A549 (cell line): Measurements from ENCODE around the gene BAIAP3. TPM values are rescaled to one million over a fixed set of nuclear protein-coding genes. Genes with fewer than 3 reads are reported as not detected.
A peak's percentile ranks its signal among the peaks of the same experiment; 100 is the strongest.

Experiments
- ATAC-seq, 2 experiments: fragments of 200-7000 bp in 1 of 2; fragments of >200 bp in 1 of 2; cut with Nextera tagmentation in 1 of 2; cut with Tn5 transposase in 1 of 2; 3 replicates each; pipeline versions ENCODE4 v1.8.0 to v1.9.1; 2018 to 2020; ENCODE audit warnings: mild to moderate bottlenecking in 1 of 2, moderate library complexity in 1 of 2
- CTCF ChIA-PET: fragments of 300-600 bp; sonication (Branson Sonifier 250); formaldehyde crosslinking; extraction: SDS; loops from one replicate; lab custom pipeline; 2021; ENCODE audit warnings: antibody characterized with exemption, inconsistent platforms; lab: Yijun Ruan, JAX
- POLR2A ChIA-PET: fragments of 350-600 bp; formaldehyde crosslinking; extraction: SDS; loops from one replicate; lab custom pipeline; 2021; ENCODE audit warnings: antibody characterized with exemption, inconsistent platforms; lab: Yijun Ruan, JAX
- DNase-seq, 2 experiments: peaks; one replicate each; pipeline versions ENCODE4 v3.0.0 to v3.0.0-alpha.2; 2011 to 2016; ENCODE audit warnings: low read depth in 1 of 2, low spot score in 1 of 2
- FAIRE-seq: peaks from 2 replicates; lab custom pipeline; 2011; peaks lifted over from hg19 to GRCh38; lab: Jason Lieb, UNC
- H3K27ac ChIP-seq, 2 experiments: fragments of >200 bp; sonication (Bioruptor Twin); formaldehyde crosslinking; 3 replicates each; pipeline ENCODE4 v1.5.1; 2016 to 2017
- H3K4me1 ChIP-seq: fragments of >200 bp; sonication (Bioruptor Twin); formaldehyde crosslinking; 3 replicates; pipeline ENCODE4 v1.6.1; 2016
- H3K4me2 ChIP-seq: fragments of >200 bp; sonication (Bioruptor Twin); formaldehyde crosslinking; 3 replicates; pipeline ENCODE4 v1.6.1; 2016
- H3K4me3 ChIP-seq: fragments of >200 bp; sonication (Bioruptor Twin); formaldehyde crosslinking; 3 replicates; pipeline ENCODE4 v1.5.1; 2016
- H3K9me3 ChIP-seq: fragments of >200 bp; sonication (Bioruptor Twin); formaldehyde crosslinking; 3 replicates; pipeline ENCODE4 v1.6.1; 2016
- CTCF ChIP-seq: fragments of >200 bp; sonication (Bioruptor Twin); formaldehyde crosslinking; IDR thresholded peaks from 3 replicates; pipeline ENCODE4 v1.5.1; 2016
- EHMT2 ChIP-seq: fragments of 200-600 bp; sonication (generic); IDR thresholded peaks from 2 replicates; pipeline ENCODE4 v1.6.1; 2016; ENCODE audit warnings: antibody characterized with exemption, low read depth, mild to moderate bottlenecking, moderate library complexity
- ESRRA ChIP-seq: fragments of 150-350 bp; IDR thresholded peaks from 2 replicates; pipeline ENCODE4 v1.6.1; 2014; ENCODE audit warnings: mild to moderate bottlenecking, low read length, borderline replicate concordance
- GATA3 ChIP-seq: IDR thresholded peaks from 2 replicates; pipeline ENCODE4 v1.6.1; 2012; ENCODE audit warnings: borderline replicate concordance
- HOXA7 ChIP-seq: fragments of 250-450 bp; sonication (Bioruptor Pico); IDR thresholded peaks from 2 replicates; pipeline ENCODE4 v1.5.0; 2020; ENCODE audit warnings: mild to moderate bottlenecking, moderate library complexity
- HOXB13 ChIP-seq: fragments of 250-450 bp; sonication (Bioruptor Pico); IDR thresholded peaks from 2 replicates; pipeline ENCODE4 v1.5.0; 2020; ENCODE audit warnings: low read depth, mild to moderate bottlenecking, moderate library complexity
- HOXB5 ChIP-seq: fragments of 250-450 bp; sonication (Bioruptor Pico); IDR thresholded peaks from 2 replicates; pipeline ENCODE4 v1.5.0; 2020; ENCODE audit warnings: mild to moderate bottlenecking, moderate library complexity
- KDM1A ChIP-seq: fragments of 200-600 bp; sonication (generic); IDR thresholded peaks from 2 replicates; pipeline ENCODE4 v1.6.1; 2016; ENCODE audit warnings: low read depth, mild to moderate bottlenecking
- SMC3 ChIP-seq: fragments of >200 bp; sonication (Bioruptor Twin); formaldehyde crosslinking; IDR thresholded peaks from 3 replicates; pipeline ENCODE4 v1.6.1; 2018; ENCODE audit warnings: inconsistent platforms
- TFCP2L1 ChIP-seq: fragments of 250-450 bp; sonication (Bioruptor Pico); IDR thresholded peaks from 2 replicates; pipeline ENCODE4 v1.5.0; 2021; ENCODE audit warnings: mild to moderate bottlenecking
- USF2 ChIP-seq: fragments of 450-650 bp; IDR thresholded peaks from 2 replicates; pipeline ENCODE4 v1.6.1; 2014; ENCODE audit warnings: antibody characterized with exemption
- ZC3H11A ChIP-seq: fragments of 450-650 bp; IDR thresholded peaks from 2 replicates; pipeline ENCODE4 v1.6.1; 2014; ENCODE audit warnings: antibody characterized with exemption, mild to moderate bottlenecking
- ZSCAN20 ChIP-seq: fragments of 250-450 bp; sonication (Bioruptor Pico); IDR thresholded peaks from 2 replicates; pipeline ENCODE4 v1.8.0; 2022; ENCODE audit warnings: mild to moderate bottlenecking, moderate library complexity
- WGBS: methylation state at CpG from one replicate; pipeline ENCODE4 v1.1.6; 2017; ENCODE audit errors: missing lambda C conversion rate; 5-methylcytosine and 5-hydroxymethylcytosine counted together
- polyA plus RNA-seq, 4 experiments: library from polyadenylated mRNA; depleted of rRNA in 3 of 4; stranded (reverse); fragments of >200 nt; fragmentation: RNase III in 1 of 4; extraction: RNeasy Plus Mini Kit Qiagen cat#74134 plus additional on column Dnase treatment in 1 of 4; gene quantifications; 2 replicates in 3 of 4; 3 replicates in 1 of 4; pipeline ENCODE4 v1.2.3, GENCODE V29; 2011 to 2017

The BAIAP3 gene
- polyA plus RNA-seq, 2 of the 4 experiments (the other 2 are of a cell fraction) = 0.31 to 0.32 TPM

GRCh38 chr16:1283996-1284616, 49.3 kb upstream of the BAIAP3 start:
- no peak overlapping the region for H3K27ac ChIP-seq
- POLR2A ChIA-PET = no interaction called here
- CTCF ChIA-PET = no interaction called here
- H3K9me3 ChIP-seq = no peaks in the 10 kb centered on the region
- no peak for TF ChIP-seq HOXB5 (CRISPR knock-in tag)
- no peak for TF ChIP-seq GATA3
- no peak for TF ChIP-seq EHMT2
- TF ChIP-seq HOXA7 (CRISPR knock-in tag) = no peak
- peaks cover 5% of the 10 kb centered on the region; the same call in 1 of the 3 replicates for H3K4me1 ChIP-seq
- WGBS = 74% methylated on average over 11 of the region's 16 CpGs
- no peak for FAIRE-seq
- no peak overlapping the region for H3K4me2 ChIP-seq
- no peak for DNase-seq
- no peak overlapping the region for H3K4me3 ChIP-seq
- ATAC-seq = 0 out of 6 replicates have a peak, but pooled peaks have one; percentile 10

GRCh38 chr16:1285669-1286512, 47.6 kb upstream of the BAIAP3 start:
- FAIRE-seq (no peak), DNase-seq (no peak), ATAC-seq (peak in 1 of 2 experiments; percentile 39; a peak in 3 of 6 replicates)
- ChIA-PET POLR2A (no interaction called here), CTCF (interaction anchor here (0.9 to 1.8 kb wide), 3 partner anchors 8 to 228 kb away, joined by 3 to 4 read pairs (median 3); no protein-coding TSS in a partner anchor)
- Histone ChIP-seq H3K4me2 (no peak overlapping the region), H3K9me3 (no peaks in the 10 kb centered on the region), H3K4me1 (peaks cover 8% of the 10 kb centered on the region; the same call in 1 of the 3 replicates), H3K27ac (no peak overlapping the region), H3K4me3 (no peak overlapping the region)
- TF ChIP-seq KDM1A (no peak), USF2 (no peak)
- WGBS = 56% methylated on average over 38 of the region's 38 CpGs

- Histone ChIP-seq H3K4me3 (no peak overlapping the region), H3K4me2 (no peak overlapping the region), H3K27ac (no peak overlapping the region), H3K9me3 (no peaks in the 10 kb centered on the region), H3K4me1 (peaks cover 8% of the 10 kb centered on the region; the same call in 1 of the 3 replicates)
- ATAC-seq = no peak
- no peak for DNase-seq
- no peak for TF ChIP-seq SMC3
- no peak for TF ChIP-seq HOXB13 (CRISPR knock-in tag)
- TF ChIP-seq ZC3H11A = no peak
- no peak for TF ChIP-seq TFCP2L1 (CRISPR knock-in tag)
- no peak for TF ChIP-seq CTCF
- TF ChIP-seq ESRRA = no peak
- no peak for TF ChIP-seq EHMT2
- no peak for TF ChIP-seq ZSCAN20 (CRISPR knock-in tag)
- FAIRE-seq = no peak
- ChIA-PET POLR2A (no interaction called here), CTCF (interaction anchor here (0.9 to 1.8 kb wide), 3 partner anchors 8 to 229 kb away, joined by 3 to 4 read pairs (median 3); no protein-coding TSS in a partner anchor)
- WGBS = 74% methylated on average over 22 of the region's 25 CpGs
These were observed 46.8 kb upstream of the BAIAP3 start for GRCh38 chr16:1286513-1287094.
